Mesenchymal stem cell (in vitro differentiated cells and primary cell): ENCODE measurements around the gene CCDC174.
A peak's percentile ranks its signal among the peaks of the same experiment; 100 is the strongest.

Experiments used
- DNase-seq: peaks from one replicate; pipeline ENCODE4 v3.0.0-alpha.2; 2013
- H2AFZ ChIP-seq: one replicate; pipeline ENCODE4 v1.6.1; 2013; ENCODE audit warnings: low read depth, mild to moderate bottlenecking, control low read depth, inconsistent platforms, low read length, moderate library complexity
- H2AK5ac ChIP-seq: 2 replicates; pipeline ENCODE4 v1.6.1; 2013; ENCODE audit warnings: low read length, moderate library complexity, mild to moderate bottlenecking, inconsistent platforms; ENCODE audit not compliant: severe bottlenecking
- H2BK120ac ChIP-seq: one replicate; pipeline ENCODE4 v1.6.1; 2013; ENCODE audit warnings: low read depth, mild to moderate bottlenecking, inconsistent platforms, low read length, moderate library complexity
- H2BK12ac ChIP-seq, 2 experiments: one replicate each; pipeline ENCODE4 v1.6.1; 2013; ENCODE audit warnings: inconsistent platforms in 2 of 2, low read length in 2 of 2, mild to moderate bottlenecking in 2 of 2, moderate library complexity in 2 of 2, control low read depth in 1 of 2
- H2BK15ac ChIP-seq: one replicate; pipeline ENCODE4 v1.6.1; 2013; ENCODE audit warnings: mild to moderate bottlenecking, low read depth, inconsistent platforms; ENCODE audit not compliant: poor library complexity, severe bottlenecking
- H2BK5ac ChIP-seq: 2 replicates; pipeline ENCODE4 v1.6.1; 2013; ENCODE audit warnings: low read depth, mild to moderate bottlenecking, low read length, control low read depth, inconsistent platforms; ENCODE audit not compliant: poor library complexity, severe bottlenecking
- H3K14ac ChIP-seq, 2 experiments: one replicate each; pipeline ENCODE4 v1.6.1; 2013; ENCODE audit warnings: inconsistent platforms in 2 of 2, low read length in 2 of 2, control low read depth in 1 of 2, mild to moderate bottlenecking in 1 of 2, moderate library complexity in 1 of 2
- H3K18ac ChIP-seq, 2 experiments: one replicate each; pipeline ENCODE4 v1.6.1; 2013; ENCODE audit warnings: inconsistent platforms in 2 of 2, low read length in 2 of 2, control low read depth in 1 of 2, low read depth in 1 of 2, mild to moderate bottlenecking in 1 of 2
- H3K23ac ChIP-seq, 2 experiments: one replicate each; pipeline ENCODE4 v1.6.1; 2013; ENCODE audit warnings: inconsistent platforms in 2 of 2, low read length in 2 of 2, mild to moderate bottlenecking in 2 of 2, moderate library complexity in 2 of 2, control low read depth in 1 of 2
- H3K27ac ChIP-seq: 2 replicates; pipeline ENCODE4 v1.5.1; 2013; ENCODE audit warnings: mild to moderate bottlenecking, moderate library complexity, low read length, control low read depth, inconsistent platforms; ENCODE audit not compliant: poor library complexity, severe bottlenecking
- H3K27me3 ChIP-seq, 2 experiments: 2 replicates each; pipeline versions ENCODE4 v1.6.1 to v1.7.0; 2013; ENCODE audit warnings: low read length in 2 of 2, mild to moderate bottlenecking in 2 of 2, moderate library complexity in 2 of 2, control low read depth in 1 of 2, inconsistent platforms in 1 of 2; ENCODE audit not compliant: control insufficient read depth in 1 of 2, insufficient read depth in 1 of 2
- H3K36me3 ChIP-seq, 2 experiments: 2 replicates each; pipeline versions ENCODE4 v1.6.1 to v1.7.0; 2013; ENCODE audit warnings: low read length in 2 of 2, control low read depth in 1 of 2, inconsistent platforms in 1 of 2, low read depth in 1 of 2, mild to moderate bottlenecking in 1 of 2; ENCODE audit not compliant: insufficient read depth in 2 of 2, control insufficient read depth in 1 of 2
- H3K4ac ChIP-seq, 2 experiments: one replicate each; pipeline ENCODE4 v1.6.1; 2013; ENCODE audit warnings: inconsistent platforms in 2 of 2, low read length in 2 of 2, mild to moderate bottlenecking in 2 of 2, moderate library complexity in 2 of 2, control low read depth in 1 of 2, low read depth in 1 of 2
- H3K4me1 ChIP-seq: 2 replicates; pipeline ENCODE4 v1.6.1; 2013; ENCODE audit warnings: low read depth, low read length, control low read depth; ENCODE audit not compliant: control insufficient read depth, insufficient read depth
- H3K4me2 ChIP-seq: 2 replicates; pipeline ENCODE4 v1.6.1; 2013; ENCODE audit warnings: low read length, mild to moderate bottlenecking, inconsistent platforms; ENCODE audit not compliant: poor library complexity, severe bottlenecking
- H3K4me3 ChIP-seq, 2 experiments: 2 replicates each; pipeline versions ENCODE4 v1.5.1 to v1.7.0; 2013; ENCODE audit warnings: low read length in 2 of 2, mild to moderate bottlenecking in 2 of 2, control low read depth in 1 of 2, low read depth in 1 of 2; ENCODE audit not compliant: insufficient read depth in 1 of 2
- H3K79me1 ChIP-seq: replicated peaks from 2 replicates; pipeline ENCODE4 v1.6.1; 2013; ENCODE audit warnings: mild to moderate bottlenecking, control low read depth, low read length, inconsistent platforms; ENCODE audit not compliant: poor library complexity, severe bottlenecking
- H3K9ac ChIP-seq: 2 replicates; pipeline ENCODE4 v1.7.0; 2013; ENCODE audit warnings: mild to moderate bottlenecking, low read length, moderate library complexity
- H3K9me3 ChIP-seq: 2 replicates; pipeline ENCODE4 v1.7.0; 2013; ENCODE audit warnings: mild to moderate bottlenecking, low read length; ENCODE audit not compliant: control insufficient read depth
- H4K8ac ChIP-seq: one replicate; pipeline ENCODE4 v1.6.1; 2013; ENCODE audit warnings: inconsistent platforms, mild to moderate bottlenecking, low read length, moderate library complexity
- H4K91ac ChIP-seq: one replicate; pipeline ENCODE4 v1.6.1; 2013; ENCODE audit warnings: mild to moderate bottlenecking, low read length, inconsistent platforms
- WGBS: methylation state at CpG from one replicate; pipeline ENCODE4 v1.1.7; 2013; ENCODE audit warnings: mixed read lengths; 5-methylcytosine and 5-hydroxymethylcytosine counted together

The CCDC174 gene

GRCh38 chr3:14680716-14681115 lies 29.2 kb downstream of the CCDC174 start:
- H2BK120ac ChIP-seq, result no peak overlapping the region
- H2AK5ac ChIP-seq, result no peak overlapping the region
- H3K79me1 ChIP-seq, result peaks cover 1% of the 10 kb centered on the region
- H3K23ac ChIP-seq, result no peak overlapping the region
- no peak overlapping the region for H3K4ac ChIP-seq
- no peak overlapping the region for H3K18ac ChIP-seq
- no peak overlapping the region for H2BK12ac ChIP-seq
- no peak overlapping the region for H4K91ac ChIP-seq
- H4K8ac ChIP-seq, result no peak overlapping the region
- H3K9ac ChIP-seq, result no peak overlapping the region
- no peaks in the 10 kb centered on the region for H3K27me3 ChIP-seq
- 87% methylated on average over 2 of the region's 2 CpGs for WGBS
- H3K27ac ChIP-seq, result no peak overlapping the region
- H3K14ac ChIP-seq, result no peak overlapping the region
- H2BK15ac ChIP-seq, result no peak overlapping the region
- H3K9me3 ChIP-seq, result peaks cover 5% of the 10 kb centered on the region
- H2AFZ ChIP-seq, result no peak overlapping the region
- H3K4me1 ChIP-seq, result no peaks in the 10 kb centered on the region
- DNase-seq, result no peak
- H3K4me2 ChIP-seq, result no peak overlapping the region
- H3K36me3 ChIP-seq, result peaks cover 2 to 5% of the 10 kb centered on the region in 2 experiments
- H2BK5ac ChIP-seq, result no peak overlapping the region
- H3K4me3 ChIP-seq, result no peak overlapping the region

DNA sequence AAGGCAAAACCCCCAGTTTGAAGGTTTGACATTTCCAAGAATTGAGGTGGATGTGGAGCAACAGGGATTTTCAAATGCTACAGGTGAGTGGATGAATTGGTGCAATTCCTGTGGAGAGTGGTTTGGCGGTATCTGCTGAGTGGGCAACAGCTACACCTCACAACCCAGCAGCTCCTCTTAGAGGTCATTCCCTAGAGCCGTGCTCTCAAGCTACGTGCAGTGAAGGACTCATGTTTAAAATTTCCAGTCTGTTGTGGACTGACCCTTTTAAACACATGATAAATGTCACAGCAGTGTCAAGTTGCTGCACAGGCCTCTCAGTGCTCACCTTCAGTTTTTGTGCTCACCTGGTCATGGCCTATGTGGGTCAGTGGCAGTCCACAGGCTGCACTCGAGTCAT lies 32.9 kb downstream of the CCDC174 start:
- 88% methylated on average over 4 of the region's 4 CpGs for WGBS
- no peak overlapping the region for H2AFZ ChIP-seq

DNA sequence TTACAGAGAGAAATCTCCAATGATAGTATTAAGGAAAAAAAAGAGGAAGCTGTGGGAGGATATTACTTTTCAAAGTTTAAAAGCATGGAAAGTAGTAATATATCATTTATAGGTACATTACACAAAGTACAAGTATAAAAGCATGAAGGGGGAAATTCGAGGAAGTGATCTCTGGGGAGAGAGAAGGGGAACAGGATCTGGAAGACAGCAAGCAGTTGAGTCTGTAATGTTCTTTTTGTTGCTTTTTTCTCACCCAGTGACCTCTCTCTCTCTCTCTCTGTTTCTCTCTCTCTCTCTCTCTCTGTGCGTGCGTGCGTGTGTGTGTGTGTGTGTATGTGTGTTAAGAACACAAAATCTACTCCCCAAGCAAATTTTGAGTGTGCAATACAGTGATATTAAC lies 33.6 kb downstream of the CCDC174 start:
- H4K8ac ChIP-seq, result no peak overlapping the region
- H4K91ac ChIP-seq, result no peak overlapping the region
- DNase-seq, result no peak
- H3K4ac ChIP-seq, result no peak overlapping the region
- H3K4me1 ChIP-seq, result no peaks in the 10 kb centered on the region
- H2AFZ ChIP-seq, result no peak overlapping the region
- no peak overlapping the region for H2BK15ac ChIP-seq
- H3K9ac ChIP-seq, result no peak overlapping the region
- no peak overlapping the region for H3K14ac ChIP-seq
- no CpG with 5 or more reads among the region's 4 CpGs for WGBS
- H3K27me3 ChIP-seq, result peaks cover 0 to under 1% of the 10 kb centered on the region in 2 experiments
- H3K79me1 ChIP-seq, result no peaks in the 10 kb centered on the region
- H2BK5ac ChIP-seq, result no peak overlapping the region
- H3K9me3 ChIP-seq, result peaks cover under 1% of the 10 kb centered on the region
- H2BK12ac ChIP-seq, result no peak overlapping the region
- H3K27ac ChIP-seq, result no peak overlapping the region
- no peak overlapping the region for H3K4me2 ChIP-seq
- H2BK120ac ChIP-seq, result no peak overlapping the region
- H3K18ac ChIP-seq, result no peak overlapping the region
- no peak overlapping the region for H3K23ac ChIP-seq
- no peak overlapping the region for H3K4me3 ChIP-seq
- peaks cover 0 to 2% of the 10 kb centered on the region in 2 experiments for H3K36me3 ChIP-seq
- no peak overlapping the region for H2AK5ac ChIP-seq

More for the DNA sequence above, 32.9 kb downstream of the CCDC174 start:
- Histone ChIP-seq H2BK15ac (no peak overlapping the region), H3K23ac (no peak overlapping the region), H4K8ac (no peak overlapping the region), H3K4me1 (no peaks in the 10 kb centered on the region), H3K9ac (no peak overlapping the region), H2BK5ac (no peak overlapping the region), H3K27ac (no peak overlapping the region), H3K4ac (no peak overlapping the region), H3K4me2 (no peak overlapping the region), H3K4me3 (no peak overlapping the region), H3K36me3 (peaks cover 0 to 2% of the 10 kb centered on the region in 2 experiments), H2BK12ac (no peak overlapping the region), H3K9me3 (peaks cover 5% of the 10 kb centered on the region), H2BK120ac (no peak overlapping the region), H3K14ac (no peak overlapping the region), H3K27me3 (no peaks in the 10 kb centered on the region), H4K91ac (no peak overlapping the region), H2AK5ac (no peak overlapping the region), H3K18ac (no peak overlapping the region), H3K79me1 (no peaks in the 10 kb centered on the region)
- DNase-seq, result no peak

- H3K4me1 ChIP-seq, result no peaks in the 10 kb centered on the region
- no peak overlapping the region for H2AFZ ChIP-seq
- H3K79me1 ChIP-seq, result no peaks in the 10 kb centered on the region
- no peak overlapping the region for H3K18ac ChIP-seq
- H4K91ac ChIP-seq, result peak overlapping the region; percentile 30
- whole genome bisulfite sequencing, result 51% methylated on average over 3 of the region's 3 CpGs
- H2BK15ac ChIP-seq, result no peak overlapping the region
- no peak overlapping the region for H2BK120ac ChIP-seq
- H3K27ac ChIP-seq, result no peak overlapping the region
- peaks cover 5 to 11% of the 10 kb centered on the region in 2 experiments for H3K27me3 ChIP-seq
- H3K36me3 ChIP-seq, result peaks cover 0 to 2% of the 10 kb centered on the region in 2 experiments
- no peak overlapping the region for H4K8ac ChIP-seq
- no peak overlapping the region for H3K9ac ChIP-seq
- H2BK5ac ChIP-seq, result no peak overlapping the region
- no peak overlapping the region for H3K4me3 ChIP-seq
- no peak overlapping the region for H3K4ac ChIP-seq
- DNase-seq, result no peak
- no peak overlapping the region for H3K23ac ChIP-seq
- H3K4me2 ChIP-seq, result no peak overlapping the region
- H3K9me3 ChIP-seq, result peaks cover 2% of the 10 kb centered on the region
- H2AK5ac ChIP-seq, result no peak overlapping the region
- H2BK12ac ChIP-seq, result no peak overlapping the region
- no peak overlapping the region for H3K14ac ChIP-seq
Observed at GRCh38 chr3:14687360-14687759, 35.8 kb downstream of the CCDC174 start.
